ENCODE measurements around the gene PKN1. TPM values are rescaled to one million over a fixed set of nuclear protein-coding genes. Genes with fewer than 3 reads are reported as not detected.

Gene PKN1
- total RNA-seq, 2 experiments from 2014 or later, result 159 to 164 TPM

GRCh38 chr19:14474827-14475226, 41.7 kb downstream of the PKN1 start:
- DNase-seq, result no peak
- H3K27me3 Mint-ChIP-seq (ENCODE audit: low read depth), result peaks cover 19% of the 10 kb centered on the region
- H3K36me3 Mint-ChIP-seq (ENCODE audit: low read depth), result peaks cover 4% of the 10 kb centered on the region
- CTCF ChIA-PET, result interaction anchor here (0.6 to 1.0 kb wide), 4 partner anchors 10 to 1298 kb away, joined by 3 to 5 read pairs (median 4); no protein-coding TSS in a partner anchor
- no peak overlapping the region for H3K27ac Mint-ChIP-seq
- no peaks in the 10 kb centered on the region for H3K9me3 Mint-ChIP-seq
- peaks cover 31% of the 10 kb centered on the region for H3K4me1 Mint-ChIP-seq (ENCODE audit: low read depth)
- intact Hi-C loops (cut with micrococcal nuclease), result loop anchor here (1.0 to 5.0 kb wide), 4 partner anchors 119 to 593 kb away; partner anchors contain the start of genes ADGRL1 and ASF1B
- H3K4me3 Mint-ChIP-seq, result no peak overlapping the region

DNA sequence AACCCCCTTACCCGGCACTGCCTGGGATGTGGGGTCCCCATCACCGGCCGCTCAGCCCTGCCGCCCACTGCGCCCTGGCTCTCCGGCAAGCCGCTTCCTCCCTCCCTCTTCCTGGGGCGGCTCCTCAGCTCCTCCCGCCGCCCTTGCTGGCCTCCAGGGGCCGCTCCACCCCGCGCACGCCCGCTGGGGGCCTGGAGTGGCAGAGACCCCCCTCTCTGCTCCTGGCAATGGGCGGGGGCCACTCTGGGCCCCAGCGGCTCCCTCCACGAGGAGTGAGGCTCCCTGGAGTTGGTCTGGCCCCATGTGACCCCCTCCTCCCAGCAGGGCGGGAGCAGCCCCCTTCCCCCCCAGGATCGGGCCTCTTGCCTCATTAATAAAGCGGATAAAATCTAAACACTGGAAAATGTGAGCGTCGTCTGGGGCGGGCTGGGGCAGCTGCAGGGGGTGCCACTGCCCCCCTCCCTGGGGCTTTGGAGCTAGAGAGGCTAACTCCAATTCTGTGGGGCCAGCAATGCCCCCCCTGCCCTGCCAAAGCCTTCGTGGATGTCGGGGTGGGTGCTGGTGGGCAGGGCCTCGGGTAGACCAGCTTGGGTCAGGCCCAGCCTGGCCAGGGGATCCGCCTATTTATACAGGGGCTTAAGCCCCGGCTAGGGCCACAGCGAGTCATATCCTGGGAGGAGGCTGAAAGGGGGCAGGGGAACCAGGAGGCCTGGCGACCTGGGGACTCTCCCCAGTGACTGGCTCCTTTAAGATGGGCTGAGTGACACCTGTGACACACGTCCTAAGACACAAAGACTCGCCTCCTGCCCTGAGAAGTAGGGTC, 42.4 kb downstream of the PKN1 start, which contains the start of gene PTGER1:
PTGER1 (minus strand) TSS at position 104 of the 823 bp plus-strand sequence. CDS start 1,034 bp downstream, outside the sequence.
- peaks cover 31% of the 10 kb centered on the region for H3K4me1 Mint-ChIP-seq (ENCODE audit: low read depth)
- CTCF ChIA-PET, result interaction anchor here (0.6 to 1.0 kb wide), 2 partner anchors 9 to 435 kb away, joined by 3 to 5 read pairs; no protein-coding TSS in a partner anchor
- no peak within 1 kb of the TSS for H3K4me3 Mint-ChIP-seq
- peaks cover 3% of the 10 kb centered on the region for H3K36me3 Mint-ChIP-seq (ENCODE audit: low read depth)
- peaks cover 19% of the 10 kb centered on the region for H3K27me3 Mint-ChIP-seq (ENCODE audit: low read depth)
- peak; percentile 78 for DNase-seq
- intact Hi-C loops (cut with micrococcal nuclease), result loop anchor here (1.0 to 2.0 kb wide), 2 partner anchors 119 to 339 kb away; partner anchors contain the start of gene ASF1B
- H3K27ac Mint-ChIP-seq, result no peak within 1 kb of the TSS
- no peaks in the 10 kb centered on the region for H3K9me3 Mint-ChIP-seq

GRCh38 chr19:14476327-14476672, 43.2 kb downstream of the PKN1 start:
- Mint-ChIP-seq H3K27ac (no peak overlapping the region), H3K4me3 (no peak overlapping the region), H3K4me1 (ENCODE audit: low read depth) (peaks cover 31% of the 10 kb centered on the region), H3K36me3 (ENCODE audit: low read depth) (peaks cover 3% of the 10 kb centered on the region), H3K27me3 (ENCODE audit: low read depth) (peaks cover 19% of the 10 kb centered on the region), H3K9me3 (no peaks in the 10 kb centered on the region)
- CTCF ChIA-PET, result no interaction called here
- intact Hi-C loops (cut with micrococcal nuclease), result no loop called here
- no peak for DNase-seq

DNA sequence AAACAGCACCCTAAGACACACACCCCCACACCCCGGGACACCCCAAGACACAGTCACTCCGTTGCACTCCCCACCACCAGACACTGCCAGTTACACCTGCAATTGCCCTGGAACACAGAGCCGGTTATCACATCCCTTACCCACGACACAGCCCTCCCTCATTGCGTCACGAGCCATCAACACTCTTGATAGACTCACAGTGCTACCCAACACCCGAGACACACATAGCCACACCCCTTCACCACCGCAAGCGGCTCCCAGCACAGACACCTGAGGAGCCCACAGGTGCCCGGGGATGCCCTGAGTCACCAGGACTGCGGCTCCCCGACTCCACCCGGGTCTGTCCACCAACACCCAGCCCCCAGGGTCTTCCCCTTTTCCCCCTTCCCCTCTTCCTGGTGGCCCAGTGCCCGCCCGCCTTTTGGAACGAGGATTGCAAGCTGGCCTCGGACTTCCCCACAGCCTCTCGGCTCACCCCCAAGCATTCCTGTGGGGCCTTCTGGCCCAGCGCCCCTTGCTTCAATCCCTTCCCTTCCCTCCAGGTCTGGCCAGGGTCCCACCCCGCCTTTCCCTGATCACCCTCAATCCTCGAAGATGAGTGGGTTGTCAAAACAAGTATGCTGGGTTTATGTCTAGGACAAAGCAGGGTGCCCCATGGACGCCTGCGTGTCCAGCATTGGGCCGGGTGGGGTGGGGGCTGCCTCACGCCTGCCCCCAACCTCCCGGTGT, 43.7 kb downstream of the PKN1 start:
- Mint-ChIP-seq H3K27ac (no peak overlapping the region), H3K27me3 (ENCODE audit: low read depth) (peaks cover 19% of the 10 kb centered on the region), H3K9me3 (no peaks in the 10 kb centered on the region), H3K36me3 (ENCODE audit: low read depth) (peaks cover 3% of the 10 kb centered on the region), H3K4me3 (no peak overlapping the region), H3K4me1 (ENCODE audit: low read depth) (peaks cover 29% of the 10 kb centered on the region)
- CTCF ChIA-PET, result interaction anchor here (1.8 to 7.6 kb wide), 2 partner anchors 46 to 115 kb away, joined by 10 to 55 read pairs; partner anchors contain the start of gene PKN1
- intact Hi-C loops (cut with micrococcal nuclease), result no loop called here
- no peak for DNase-seq

DNA sequence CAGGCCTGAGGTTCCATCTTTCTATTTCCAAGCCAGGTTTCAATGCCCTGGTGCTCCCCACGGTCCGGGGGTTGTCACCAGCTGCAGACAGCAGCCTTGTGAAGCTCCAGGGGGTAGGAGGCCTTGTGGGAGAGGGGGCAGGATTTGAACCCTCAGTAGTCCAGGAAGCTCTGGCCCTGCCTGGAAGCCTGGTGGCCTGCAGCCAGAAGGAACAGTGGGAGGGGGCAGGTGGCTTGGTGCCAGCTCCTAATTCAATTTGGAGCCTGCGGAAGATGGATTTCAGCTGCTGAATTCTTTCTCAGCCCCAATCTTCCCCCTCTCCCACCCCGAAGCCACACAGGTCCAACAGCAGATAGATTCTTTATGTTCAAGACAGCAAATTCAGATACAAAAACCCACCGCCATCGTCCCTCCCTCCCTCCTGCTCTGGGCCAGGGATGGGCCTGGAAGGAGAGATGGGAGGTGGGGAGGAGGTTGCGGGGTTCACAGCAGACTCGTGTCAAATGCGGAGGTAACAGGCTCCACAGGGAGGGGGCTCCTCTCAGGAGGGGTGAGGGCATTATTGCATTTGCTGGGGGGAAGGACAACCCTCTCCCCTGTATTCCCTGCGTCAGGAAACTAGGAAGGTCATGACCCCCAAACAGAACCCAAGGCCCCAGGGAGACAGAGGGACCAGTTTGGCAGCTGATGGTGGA, 44.5 kb downstream of the PKN1 start:
- Mint-ChIP-seq H3K9me3 (no peaks in the 10 kb centered on the region), H3K36me3 (ENCODE audit: low read depth) (peaks cover 3% of the 10 kb centered on the region), H3K4me1 (ENCODE audit: low read depth) (peaks cover 27% of the 10 kb centered on the region), H3K27me3 (ENCODE audit: low read depth) (peaks cover 19% of the 10 kb centered on the region), H3K4me3 (no peak overlapping the region), H3K27ac (no peak overlapping the region)
- DNase-seq, result no peak
- CTCF ChIA-PET, result interaction anchor here (0.6 to 7.6 kb wide), 4 partner anchors 21 to 116 kb away, joined by 3 to 55 read pairs (median 7); partner anchors contain the start of gene PKN1
- intact Hi-C loops (cut with micrococcal nuclease), result no loop called here

- Mint-ChIP-seq H3K9me3 (no peaks in the 10 kb centered on the region), H3K27ac (no peak overlapping the region), H3K4me1 (ENCODE audit: low read depth) (peaks cover 22% of the 10 kb centered on the region), H3K4me3 (no peak overlapping the region), H3K36me3 (ENCODE audit: low read depth) (peaks cover 3% of the 10 kb centered on the region), H3K27me3 (ENCODE audit: low read depth) (peaks cover 13% of the 10 kb centered on the region)
- CTCF ChIA-PET, result interaction anchor here (0.6 to 7.6 kb wide), 4 partner anchors 22 to 116 kb away, joined by 3 to 55 read pairs (median 7); partner anchors contain the start of gene PKN1
- intact Hi-C loops (cut with micrococcal nuclease), result no loop called here
- no peak for DNase-seq
These were observed 45.0 kb downstream of the PKN1 start for GRCh38 chr19:14478113-14478545.

DNA sequence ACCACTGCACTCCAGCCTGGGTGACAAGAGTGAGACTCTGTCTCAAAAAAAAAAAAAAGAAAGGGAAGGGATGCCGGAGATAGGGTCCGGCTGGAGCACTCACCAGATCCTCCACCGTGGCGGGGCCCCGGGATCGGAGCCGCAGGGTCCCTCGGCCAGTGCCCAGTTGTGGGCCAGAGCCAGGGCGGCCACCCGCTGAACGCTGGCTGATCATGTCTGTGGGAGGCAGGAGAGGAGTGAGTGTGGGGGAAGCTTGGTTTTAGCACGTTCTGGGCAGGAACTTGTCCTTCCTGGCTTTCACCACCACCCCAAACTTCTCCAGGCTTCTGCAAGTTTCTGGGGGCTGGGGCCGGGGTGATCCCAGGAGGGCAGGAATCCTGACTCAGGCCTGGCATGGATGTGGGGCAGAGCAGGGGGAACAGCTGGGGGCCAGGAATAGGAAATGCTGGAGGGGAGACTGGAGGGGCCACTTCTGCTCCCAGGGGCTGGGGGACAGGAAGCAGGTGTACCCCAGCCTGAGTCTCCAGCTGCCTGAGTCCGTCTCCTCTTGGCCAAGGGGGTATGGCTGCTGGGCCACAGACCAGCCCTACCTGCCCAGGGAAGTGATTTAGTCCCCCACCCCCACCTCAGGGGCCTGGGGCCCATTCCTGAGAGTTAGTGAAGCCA, 46.3 kb downstream of the PKN1 start:
- H3K4me1 Mint-ChIP-seq (ENCODE audit: low read depth), result peaks cover 17% of the 10 kb centered on the region
- intact Hi-C loops (cut with micrococcal nuclease), result no loop called here
- H3K27me3 Mint-ChIP-seq (ENCODE audit: low read depth), result peaks cover 9% of the 10 kb centered on the region
- H3K4me3 Mint-ChIP-seq, result no peak overlapping the region
- no peak overlapping the region for H3K27ac Mint-ChIP-seq
- no peaks in the 10 kb centered on the region for H3K9me3 Mint-ChIP-seq
- CTCF ChIA-PET, result interaction anchor here (0.6 to 7.6 kb wide), 21 partner anchors 9 to 1173 kb away, joined by 3 to 55 read pairs (median 3); partner anchors contain the start of genes ADGRE5, GIPC1 and PKN1
- no peak for DNase-seq
- H3K36me3 Mint-ChIP-seq (ENCODE audit: low read depth), result peaks cover 3% of the 10 kb centered on the region

DNA sequence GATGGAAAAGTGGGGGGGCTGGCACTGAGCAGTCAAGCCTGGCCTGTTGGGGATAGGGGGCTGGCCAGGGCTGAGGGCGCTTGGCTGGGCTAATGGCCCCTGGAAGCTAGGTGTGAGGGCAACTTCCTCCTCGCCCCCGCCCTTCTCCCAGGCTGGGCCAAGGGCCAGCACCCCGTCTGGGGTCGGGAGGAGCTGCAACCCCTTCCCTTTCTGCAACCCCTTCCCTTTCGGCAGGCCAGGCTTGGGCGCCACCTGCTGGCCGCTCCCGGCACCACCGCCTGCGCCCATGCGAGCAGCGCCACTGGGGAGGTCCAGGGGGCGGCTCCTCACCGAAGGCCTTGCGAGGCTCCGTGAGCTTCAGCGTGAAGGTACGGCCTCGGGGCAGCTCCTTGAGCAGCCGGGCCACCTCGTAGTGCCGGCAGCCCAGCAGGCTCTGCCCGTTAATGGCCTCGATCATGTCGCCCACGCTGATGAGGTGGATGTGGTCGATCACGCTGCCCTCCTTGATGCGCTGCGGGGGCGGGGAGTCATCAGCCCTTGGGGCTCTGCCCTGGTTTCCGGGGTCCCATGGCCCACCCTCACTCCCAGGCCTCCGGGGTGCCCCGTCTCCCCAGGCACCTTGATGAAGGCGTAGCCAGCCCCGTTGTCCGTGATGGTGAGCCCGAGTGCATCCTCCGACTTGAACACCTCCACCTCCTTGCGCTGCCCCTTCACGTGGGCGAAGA, 47.0 kb downstream of the PKN1 start:
- peak; percentile 74 for DNase-seq
- intact Hi-C loops (cut with micrococcal nuclease), result loop anchor here (2.0 kb wide), 1 partner anchor 281 kb away; no protein-coding TSS in a partner anchor
- Mint-ChIP-seq H3K27me3 (ENCODE audit: low read depth) (peaks cover 3% of the 10 kb centered on the region), H3K27ac (no peak overlapping the region), H3K4me1 (ENCODE audit: low read depth) (peaks cover 12% of the 10 kb centered on the region), H3K4me3 (no peak overlapping the region), H3K9me3 (no peaks in the 10 kb centered on the region), H3K36me3 (ENCODE audit: low read depth) (peaks cover 3% of the 10 kb centered on the region)
- CTCF ChIA-PET, result interaction anchor here (0.6 to 7.6 kb wide), 27 partner anchors 9 to 343 kb away, joined by 3 to 55 read pairs (median 3); partner anchors contain the start of genes ADGRE5, ASF1B, GIPC1 and PKN1

GRCh38 chr19:14480700-14481079, 47.6 kb downstream of the PKN1 start:
- H3K36me3 Mint-ChIP-seq (ENCODE audit: low read depth), result peaks cover 3% of the 10 kb centered on the region
- H3K4me3 Mint-ChIP-seq, result no peak overlapping the region
- peaks cover 8% of the 10 kb centered on the region for H3K4me1 Mint-ChIP-seq (ENCODE audit: low read depth)
- H3K27me3 Mint-ChIP-seq (ENCODE audit: low read depth), result no peaks in the 10 kb centered on the region
- CTCF ChIA-PET, result interaction anchor here (0.6 to 7.6 kb wide), 27 partner anchors 8 to 344 kb away, joined by 3 to 55 read pairs (median 3); partner anchors contain the start of genes ADGRE5, ASF1B, GIPC1 and PKN1
- no peak overlapping the region for H3K27ac Mint-ChIP-seq
- DNase-seq, result no peak
- intact Hi-C loops (cut with micrococcal nuclease), result loop anchor here (2.0 kb wide), 1 partner anchor 282 kb away; no protein-coding TSS in a partner anchor
- H3K9me3 Mint-ChIP-seq, result no peaks in the 10 kb centered on the region

- peaks cover 5% of the 10 kb centered on the region for H3K4me1 Mint-ChIP-seq (ENCODE audit: low read depth)
- no peak overlapping the region for H3K4me3 Mint-ChIP-seq
- no peak overlapping the region for H3K27ac Mint-ChIP-seq
- no peaks in the 10 kb centered on the region for H3K27me3 Mint-ChIP-seq (ENCODE audit: low read depth)
- H3K36me3 Mint-ChIP-seq (ENCODE audit: low read depth), result peaks cover 6% of the 10 kb centered on the region
- intact Hi-C loops (cut with micrococcal nuclease), result no loop called here
- no peaks in the 10 kb centered on the region for H3K9me3 Mint-ChIP-seq
- no peak for DNase-seq
- CTCF ChIA-PET, result interaction anchor here (0.6 to 7.6 kb wide), 7 partner anchors 10 to 580 kb away, joined by 3 to 55 read pairs (median 9); partner anchors contain the start of genes GIPC1 and PKN1
These were observed 49.3 kb downstream of the PKN1 start for GRCh38 chr19:14482172-14482941.

All from activated naive CD4-positive, alpha-beta T cell treated with anti-CD3 and anti-CD28 coated beads for 36 hours (primary cell).